ENCODE data around the gene IL17C.

The IL17C gene

GRCh38 chr16:88597856-88598491 is 40.4 kb upstream of the IL17C start:
- Histone ChIP-seq H3K9ac (ENCODE audit: low read length) (no peak overlapping the region), H4K20me1 (ENCODE audit: low read depth, low read length) (no peaks in the 10 kb centered on the region), H3K27me3 (ENCODE audit: low read length) (no peaks in the 10 kb centered on the region), H3K9me3 (ENCODE audit: insufficient read depth, low read length) (no peaks in the 10 kb centered on the region), H2AFZ (ENCODE audit: low read depth, low read length, severe bottlenecking) (no peak overlapping the region), H3F3A (ENCODE audit: insufficient read depth) (no peaks in the 10 kb centered on the region), H3K4me2 (ENCODE audit: low read depth, low read length, poor library complexity, severe bottlenecking) (no peak overlapping the region), H3K4me3 (ENCODE audit: insufficient read depth, low read length, poor library complexity, severe bottlenecking) (no peak overlapping the region), H3K27ac (ENCODE audit: low read depth, low read length) (no peak overlapping the region), H3K79me2 (ENCODE audit: insufficient read depth, low read length) (peaks cover 14% of the 10 kb centered on the region), H3K9me2 (replicated peaks; ENCODE audit: insufficient read depth, low read length) (no peaks in the 10 kb centered on the region), H3K36me3 (ENCODE audit: low read length) (no peaks in the 10 kb centered on the region)
- TF ChIP-seq EZH2phosphoT487 (conservative IDR thresholded peaks at IDR 0.05; ENCODE audit: low read length) (no peak), CTCF (IDR thresholded peaks at IDR 0.05; ENCODE audit: insufficient read depth, low read length, poor library complexity, severe bottlenecking) (no peak)

- Histone ChIP-seq H3K4me2 (ENCODE audit: low read depth, low read length, poor library complexity, severe bottlenecking) (no peak overlapping the region), H3K9ac (ENCODE audit: low read length) (no peak overlapping the region), H3K27me3 (ENCODE audit: low read length) (no peaks in the 10 kb centered on the region), H2AFZ (ENCODE audit: low read depth, low read length, severe bottlenecking) (no peak overlapping the region), H3F3A (ENCODE audit: insufficient read depth) (no peaks in the 10 kb centered on the region), H4K20me1 (ENCODE audit: low read depth, low read length) (no peaks in the 10 kb centered on the region), H3K4me3 (ENCODE audit: insufficient read depth, low read length, poor library complexity, severe bottlenecking) (no peak overlapping the region), H3K79me2 (ENCODE audit: insufficient read depth, low read length) (peaks cover 5% of the 10 kb centered on the region; the same call in 1 of the 2 replicates), H3K9me3 (ENCODE audit: insufficient read depth, low read length) (no peaks in the 10 kb centered on the region), H3K27ac (ENCODE audit: low read depth, low read length) (no peak overlapping the region), H3K9me2 (replicated peaks; ENCODE audit: insufficient read depth, low read length) (no peaks in the 10 kb centered on the region), H3K36me3 (ENCODE audit: low read length) (no peaks in the 10 kb centered on the region)
- TF ChIP-seq CTCF (IDR thresholded peaks at IDR 0.05; ENCODE audit: insufficient read depth, low read length, poor library complexity, severe bottlenecking) (no peak), EZH2phosphoT487 (conservative IDR thresholded peaks at IDR 0.05; ENCODE audit: low read length) (no peak)
These were observed 39.2 kb upstream of the IL17C start for GRCh38 chr16:88599092-88599733.

DNA sequence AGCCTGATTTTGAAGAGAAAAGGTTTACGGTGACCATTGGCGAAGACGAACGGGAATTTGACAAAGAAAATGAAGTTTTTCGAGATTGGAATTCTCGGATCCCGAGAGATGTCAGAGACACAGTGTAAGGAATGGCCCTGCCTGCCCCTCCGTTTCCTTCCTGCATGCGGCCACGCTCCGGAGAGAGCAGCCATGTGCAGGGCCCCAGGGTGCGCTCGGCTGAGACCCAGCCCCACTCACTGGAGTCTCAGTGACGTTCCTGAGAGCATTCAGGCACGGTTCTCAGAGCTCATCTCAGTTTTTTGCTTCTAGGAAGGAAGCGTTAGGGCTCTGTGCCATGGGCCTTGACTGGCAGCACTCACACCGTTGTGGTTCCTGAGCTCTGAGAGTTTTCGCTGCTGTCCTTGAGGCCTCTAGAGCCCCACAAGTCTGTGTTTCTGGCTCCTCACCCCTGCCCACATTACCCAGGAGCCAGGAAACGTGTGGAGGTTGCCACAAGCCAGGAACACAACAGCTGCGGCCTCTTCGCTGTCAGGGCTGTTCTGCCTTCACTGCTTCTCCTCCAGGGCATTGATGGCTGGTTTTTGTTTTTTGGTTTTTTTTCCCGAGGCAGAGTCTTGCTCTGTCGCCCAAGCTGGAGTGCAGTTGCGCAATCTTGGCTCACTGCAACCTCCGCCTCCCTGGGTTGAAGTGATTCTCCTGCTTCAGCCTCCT is 38.4 kb upstream of the IL17C start:
- Histone ChIP-seq H3F3A (ENCODE audit: insufficient read depth) (no peaks in the 10 kb centered on the region), H3K79me2 (ENCODE audit: insufficient read depth, low read length) (peaks cover 5% of the 10 kb centered on the region; the same call in 1 of the 2 replicates), H3K9me3 (ENCODE audit: insufficient read depth, low read length) (no peaks in the 10 kb centered on the region), H3K27ac (ENCODE audit: low read depth, low read length) (no peak overlapping the region), H3K36me3 (ENCODE audit: low read length) (no peaks in the 10 kb centered on the region), H3K27me3 (ENCODE audit: low read length) (no peaks in the 10 kb centered on the region), H3K9ac (ENCODE audit: low read length) (no peak overlapping the region), H3K4me2 (ENCODE audit: low read depth, low read length, poor library complexity, severe bottlenecking) (no peak overlapping the region), H2AFZ (ENCODE audit: low read depth, low read length, severe bottlenecking) (no peak overlapping the region), H4K20me1 (ENCODE audit: low read depth, low read length) (no peaks in the 10 kb centered on the region), H3K4me3 (ENCODE audit: insufficient read depth, low read length, poor library complexity, severe bottlenecking) (no peak overlapping the region), H3K9me2 (replicated peaks; ENCODE audit: insufficient read depth, low read length) (no peaks in the 10 kb centered on the region)
- TF ChIP-seq EZH2phosphoT487 (conservative IDR thresholded peaks at IDR 0.05; ENCODE audit: low read length) (no peak), CTCF (IDR thresholded peaks at IDR 0.05; ENCODE audit: insufficient read depth, low read length, poor library complexity, severe bottlenecking) (no peak)

Measured in SU-DHL-6 (cell line).